ENCODE measurements around the gene EEF2KMT.
A peak's percentile ranks its signal among the peaks of the same experiment; 100 is the strongest.
"Not testable (repeated sequence)": the region's sequence is repeated elsewhere in the genome, so short reads cannot be mapped to it uniquely, and the experiment has no call there.

EEF2KMT gene

GRCh38 chr16:5080996-5081395 lies 16.6 kb downstream of the EEF2KMT start:
- not testable (repeated sequence) for H3K27ac ChIP-seq (ENCODE audit: low read depth, low read length)

GRCh38 chr16:5080461-5080860 lies 17.1 kb downstream of the EEF2KMT start:
- H3K9ac ChIP-seq (ENCODE audit: low read length in 5 of 5); H3K9me3 ChIP-seq (ENCODE audit: control insufficient read depth in 5 of 5, low read length in 5 of 5); H3K4me1 ChIP-seq (ENCODE audit: control insufficient read depth in 5 of 5, insufficient read depth in 5 of 5, low read length in 5 of 5); H3K27ac ChIP-seq (ENCODE audit: low read depth, low read length); H3K27me3 ChIP-seq (ENCODE audit: control insufficient read depth in 5 of 5, insufficient read depth in 4 of 5, low read length in 5 of 5); H3K4me3 ChIP-seq (ENCODE audit: low read depth in 1 of 5, low read length in 5 of 5): not testable (repeated sequence)
- H3K36me3 ChIP-seq (ENCODE audit: control insufficient read depth in 5 of 5, insufficient read depth in 5 of 5, low read length in 5 of 5): peaks cover 0 to 60% (median 35%) of the 10 kb centered on the region in 5 donors

More at GRCh38 chr16:5080996-5081395, 16.6 kb downstream of the EEF2KMT start:
- not testable (repeated sequence) for H3K27me3 ChIP-seq (ENCODE audit: control insufficient read depth in 5 of 5, insufficient read depth in 4 of 5, low read length in 5 of 5); H3K9me3 ChIP-seq (ENCODE audit: control insufficient read depth in 5 of 5, low read length in 5 of 5); H3K9ac ChIP-seq (ENCODE audit: low read length in 5 of 5); H3K4me3 ChIP-seq (ENCODE audit: low read depth in 1 of 5, low read length in 5 of 5); H3K4me1 ChIP-seq (ENCODE audit: control insufficient read depth in 5 of 5, insufficient read depth in 5 of 5, low read length in 5 of 5)
- H3K36me3 ChIP-seq (ENCODE audit: control insufficient read depth in 5 of 5, insufficient read depth in 5 of 5, low read length in 5 of 5): peaks cover 0 to 58% (median 34%) of the 10 kb centered on the region in 5 donors

- Histone ChIP-seq H3K36me3 (ENCODE audit: control insufficient read depth in 5 of 5, insufficient read depth in 5 of 5, low read length in 5 of 5) (peaks cover 0 to 65% (median 33%) of the 10 kb centered on the region in 5 donors), H3K4me3 (ENCODE audit: low read depth in 1 of 5, low read length in 5 of 5) (no peak overlapping the region), H3K27me3 (ENCODE audit: control insufficient read depth in 5 of 5, insufficient read depth in 4 of 5, low read length in 5 of 5) (no peaks in the 10 kb centered on the region), H3K9me3 (ENCODE audit: control insufficient read depth in 5 of 5, low read length in 5 of 5) (no peaks in the 10 kb centered on the region), H3K4me1 (ENCODE audit: control insufficient read depth in 5 of 5, insufficient read depth in 5 of 5, low read length in 5 of 5) (no peaks in the 10 kb centered on the region), H3K27ac (ENCODE audit: low read depth, low read length) (no peak overlapping the region), H3K9ac (ENCODE audit: low read length in 5 of 5) (no peak overlapping the region)
These were observed 19.0 kb downstream of the EEF2KMT start for GRCh38 chr16:5078626-5079025.

- peaks cover 0 to 58% (median 28%) of the 10 kb centered on the region in 5 donors for H3K36me3 ChIP-seq (ENCODE audit: control insufficient read depth in 5 of 5, insufficient read depth in 5 of 5, low read length in 5 of 5)
- no peak overlapping the region for H3K27ac ChIP-seq (ENCODE audit: low read depth, low read length)
- no peak overlapping the region for H3K9ac ChIP-seq (ENCODE audit: low read length in 5 of 5)
- no peaks in the 10 kb centered on the region for H3K27me3 ChIP-seq (ENCODE audit: control insufficient read depth in 5 of 5, insufficient read depth in 4 of 5, low read length in 5 of 5)
- peaks cover 2 to 9% (median 7%) of the 10 kb centered on the region in 5 donors for H3K4me1 ChIP-seq (ENCODE audit: control insufficient read depth in 5 of 5, insufficient read depth in 5 of 5, low read length in 5 of 5)
- H3K9me3 ChIP-seq (ENCODE audit: control insufficient read depth in 5 of 5, low read length in 5 of 5): no peaks in the 10 kb centered on the region
- H3K4me3 ChIP-seq (ENCODE audit: low read depth in 1 of 5, low read length in 5 of 5): no peak overlapping the region
These were observed 20.3 kb downstream of the EEF2KMT start for GRCh38 chr16:5077304-5077703.

GRCh38 chr16:5075637-5076036 lies 22.0 kb downstream of the EEF2KMT start:
- Histone ChIP-seq H3K36me3 (ENCODE audit: control insufficient read depth in 5 of 5, insufficient read depth in 5 of 5, low read length in 5 of 5) (peaks cover 0 to 47% (median 27%) of the 10 kb centered on the region in 5 donors), H3K27ac (ENCODE audit: low read depth, low read length) (no peak overlapping the region), H3K9me3 (ENCODE audit: control insufficient read depth in 5 of 5, low read length in 5 of 5) (no peaks in the 10 kb centered on the region), H3K27me3 (ENCODE audit: control insufficient read depth in 5 of 5, insufficient read depth in 4 of 5, low read length in 5 of 5) (no peaks in the 10 kb centered on the region), H3K4me1 (ENCODE audit: control insufficient read depth in 5 of 5, insufficient read depth in 5 of 5, low read length in 5 of 5) (peaks cover 3 to 22% (median 17%) of the 10 kb centered on the region in 5 donors), H3K9ac (ENCODE audit: low read length in 5 of 5) (no peak overlapping the region), H3K4me3 (ENCODE audit: low read depth in 1 of 5, low read length in 5 of 5) (no peak overlapping the region)

GRCh38 chr16:5073771-5074170 lies 23.8 kb downstream of the EEF2KMT start:
- peaks cover 0 to 40% (median 27%) of the 10 kb centered on the region in 5 donors for H3K36me3 ChIP-seq (ENCODE audit: control insufficient read depth in 5 of 5, insufficient read depth in 5 of 5, low read length in 5 of 5)
- not testable (repeated sequence) for H3K4me3 ChIP-seq (ENCODE audit: low read depth in 1 of 5, low read length in 5 of 5); H3K9me3 ChIP-seq (ENCODE audit: control insufficient read depth in 5 of 5, low read length in 5 of 5); H3K27me3 ChIP-seq (ENCODE audit: control insufficient read depth in 5 of 5, insufficient read depth in 4 of 5, low read length in 5 of 5); H3K9ac ChIP-seq (ENCODE audit: low read length in 5 of 5); H3K27ac ChIP-seq (ENCODE audit: low read depth, low read length)
- H3K4me1 ChIP-seq (ENCODE audit: control insufficient read depth in 5 of 5, insufficient read depth in 5 of 5, low read length in 5 of 5): peaks cover 3 to 22% (median 17%) of the 10 kb centered on the region in 5 donors

GRCh38 chr16:5073279-5073629 lies 24.3 kb downstream of the EEF2KMT start:
- no peak overlapping the region for H3K9ac ChIP-seq (ENCODE audit: low read length in 5 of 5)
- no peak overlapping the region for H3K27ac ChIP-seq (ENCODE audit: low read depth, low read length)
- no peak overlapping the region for H3K4me3 ChIP-seq (ENCODE audit: low read depth in 1 of 5, low read length in 5 of 5)
- no peaks in the 10 kb centered on the region for H3K9me3 ChIP-seq (ENCODE audit: control insufficient read depth in 5 of 5, low read length in 5 of 5)
- peaks cover 3 to 22% (median 17%) of the 10 kb centered on the region in 5 donors for H3K4me1 ChIP-seq (ENCODE audit: control insufficient read depth in 5 of 5, insufficient read depth in 5 of 5, low read length in 5 of 5)
- peaks cover 0 to 35% (median 24%) of the 10 kb centered on the region in 5 donors for H3K36me3 ChIP-seq (ENCODE audit: control insufficient read depth in 5 of 5, insufficient read depth in 5 of 5, low read length in 5 of 5)
- no peaks in the 10 kb centered on the region for H3K27me3 ChIP-seq (ENCODE audit: control insufficient read depth in 5 of 5, insufficient read depth in 4 of 5, low read length in 5 of 5)

GRCh38 chr16:5072334-5073278 lies 25.0 kb downstream of the EEF2KMT start:
- H3K27me3 ChIP-seq (ENCODE audit: control insufficient read depth in 5 of 5, insufficient read depth in 4 of 5, low read length in 5 of 5): no peaks in the 10 kb centered on the region
- peaks cover 3 to 22% (median 17%) of the 10 kb centered on the region in 5 donors for H3K4me1 ChIP-seq (ENCODE audit: control insufficient read depth in 5 of 5, insufficient read depth in 5 of 5, low read length in 5 of 5)
- H3K36me3 ChIP-seq (ENCODE audit: control insufficient read depth in 5 of 5, insufficient read depth in 5 of 5, low read length in 5 of 5): peaks cover 0 to 29% (median 22%) of the 10 kb centered on the region in 5 donors
- peak overlapping the region; percentile 30 to 91 (median 76) for H3K9ac ChIP-seq (ENCODE audit: low read length in 5 of 5)
- H3K27ac ChIP-seq (ENCODE audit: low read depth, low read length): peak overlapping the region; percentile 26
- H3K4me3 ChIP-seq (ENCODE audit: low read depth in 1 of 5, low read length in 5 of 5): peak overlapping the region; percentile 84 to 97 (median 91)
- H3K9me3 ChIP-seq (ENCODE audit: control insufficient read depth in 5 of 5, low read length in 5 of 5): no peaks in the 10 kb centered on the region

- Histone ChIP-seq H3K9me3 (ENCODE audit: control insufficient read depth in 5 of 5, low read length in 5 of 5) (no peaks in the 10 kb centered on the region), H3K27me3 (ENCODE audit: control insufficient read depth in 5 of 5, insufficient read depth in 4 of 5, low read length in 5 of 5) (no peaks in the 10 kb centered on the region), H3K4me1 (ENCODE audit: control insufficient read depth in 5 of 5, insufficient read depth in 5 of 5, low read length in 5 of 5) (peaks cover 3 to 22% (median 17%) of the 10 kb centered on the region in 5 donors), H3K9ac (ENCODE audit: low read length in 5 of 5) (peak within 1 kb of the TSS; percentile 31 to 91 (median 76)), H3K36me3 (ENCODE audit: control insufficient read depth in 5 of 5, insufficient read depth in 5 of 5, low read length in 5 of 5) (peaks cover 0 to 23% (median 17%) of the 10 kb centered on the region in 5 donors), H3K4me3 (ENCODE audit: low read depth in 1 of 5, low read length in 5 of 5) (peak within 1 kb of the TSS; percentile 84 to 97 (median 91)), H3K27ac (ENCODE audit: low read depth, low read length) (peak within 1 kb of the TSS; percentile 26)
These were observed 25.8 kb downstream of the EEF2KMT start, which contains the start of gene ALG1 for GRCh38 chr16:5071681-5072333. TSS of gene ALG1 (plus strand) at chr16:5071843. CDS start at chr16:5071850, 7 bp downstream.

GRCh38 chr16:5071341-5071680 lies 26.3 kb downstream of the EEF2KMT start:
- Histone ChIP-seq H3K36me3 (ENCODE audit: control insufficient read depth in 5 of 5, insufficient read depth in 5 of 5, low read length in 5 of 5) (peaks cover 0 to 19% (median 15%) of the 10 kb centered on the region in 5 donors), H3K27ac (ENCODE audit: low read depth, low read length) (peak overlapping the region; percentile 26), H3K9me3 (ENCODE audit: control insufficient read depth in 5 of 5, low read length in 5 of 5) (no peaks in the 10 kb centered on the region), H3K27me3 (ENCODE audit: control insufficient read depth in 5 of 5, insufficient read depth in 4 of 5, low read length in 5 of 5) (no peaks in the 10 kb centered on the region), H3K4me1 (ENCODE audit: control insufficient read depth in 5 of 5, insufficient read depth in 5 of 5, low read length in 5 of 5) (peaks cover 3 to 22% (median 17%) of the 10 kb centered on the region in 5 donors), H3K4me3 (ENCODE audit: low read depth in 1 of 5, low read length in 5 of 5) (peak overlapping the region; percentile 56 to 97 (median 91)), H3K9ac (ENCODE audit: low read length in 5 of 5) (peak overlapping the region; percentile 31 to 91 (median 76))
